LoVo (cell line): ENCODE data around the gene NOL9.

Experiments
- DNase-seq: peaks from one replicate; pipeline ENCODE4 v3.0.0-alpha.2; 2016; ENCODE audit warnings: low spot score

The NOL9 gene

DNA sequence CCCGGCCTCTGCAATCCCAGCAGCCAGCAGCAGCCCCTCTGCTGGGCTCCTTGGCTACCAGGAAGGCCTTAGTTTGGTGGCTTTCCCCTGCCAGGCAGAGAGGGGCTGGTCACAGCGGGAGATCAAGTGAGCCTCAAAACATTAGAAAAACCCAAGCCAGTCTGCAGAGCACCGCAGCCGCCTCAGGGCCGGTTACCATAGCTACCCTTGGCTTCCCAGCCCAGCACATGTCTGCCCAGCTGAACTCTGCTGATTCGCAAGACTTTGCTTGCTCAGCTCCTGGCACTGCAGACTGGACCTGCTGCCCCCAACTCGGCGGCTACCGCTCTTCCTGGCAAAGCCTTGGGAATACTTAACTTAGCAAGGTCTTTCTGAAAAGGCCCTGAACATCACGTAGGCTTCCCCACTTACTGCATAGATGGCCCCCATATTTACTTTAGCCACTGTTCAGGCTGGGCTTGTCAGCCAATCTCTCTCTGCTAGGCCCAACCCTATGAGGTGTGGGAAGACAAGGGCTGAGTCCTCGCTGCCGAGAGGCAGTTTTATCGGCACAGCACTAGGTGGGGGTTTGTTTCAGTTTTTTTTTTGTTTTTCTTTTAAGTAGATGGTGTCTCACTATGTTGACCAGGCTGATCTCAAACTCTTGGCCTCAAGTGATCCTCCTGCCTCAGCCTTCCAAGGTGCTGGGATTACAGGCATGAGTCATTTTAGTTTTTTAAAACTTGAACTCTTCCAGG, 34.2 kb downstream of the NOL9 start:
- no peak for DNase-seq

- no peak for DNase-seq
Measured at GRCh38 chr1:6519491-6519934, 34.8 kb downstream of the NOL9 start.

DNA sequence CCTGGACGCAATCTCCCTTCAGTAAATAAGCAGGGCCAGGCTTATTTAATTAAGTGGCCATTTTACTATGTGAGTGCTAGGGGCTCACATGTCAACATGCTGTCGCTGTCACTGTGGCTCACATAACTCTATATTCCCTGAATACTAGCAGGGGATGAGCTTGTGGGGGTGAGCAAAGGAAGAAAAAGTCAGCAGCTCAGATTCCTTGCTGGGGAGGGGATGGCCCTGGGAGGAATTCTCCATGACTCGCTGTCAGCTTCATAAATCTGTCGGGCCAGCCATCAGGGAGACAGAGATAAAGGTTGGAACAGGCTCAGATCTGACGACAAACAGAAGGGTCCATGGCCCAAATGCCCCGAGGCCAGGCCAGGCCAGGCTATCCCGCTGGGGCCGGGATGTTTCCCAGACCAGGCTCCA, 36.9 kb downstream of the NOL9 start:
- no peak for DNase-seq

- DNase-seq, result no peak
Measured at GRCh38 chr1:6515771-6516170, 38.5 kb downstream of the NOL9 start.

DNA sequence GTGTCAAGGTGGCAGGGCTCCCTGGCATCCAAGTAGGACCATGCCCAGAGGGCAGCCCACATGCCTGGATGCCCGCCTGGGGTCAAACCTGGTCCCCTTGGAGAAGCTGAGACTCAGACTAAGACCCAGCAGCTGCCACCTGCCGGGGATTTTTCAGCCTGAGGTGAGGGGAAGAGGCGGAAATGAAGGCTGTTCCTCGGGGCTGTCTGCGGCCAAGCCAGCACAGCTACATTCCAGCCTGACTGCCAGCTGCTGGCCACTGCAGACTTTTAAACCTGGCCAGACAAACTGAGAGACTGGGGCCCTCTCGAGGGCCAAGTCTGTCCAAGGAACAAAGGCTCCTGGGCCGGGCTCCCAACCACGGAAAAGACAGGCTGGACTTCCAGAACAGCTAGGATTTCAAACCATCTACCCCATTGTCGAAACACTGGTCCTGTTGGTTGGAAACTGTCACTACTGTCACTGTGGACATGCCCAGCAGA, 41.0 kb downstream of the NOL9 start:
- DNase-seq, result no peak

DNA sequence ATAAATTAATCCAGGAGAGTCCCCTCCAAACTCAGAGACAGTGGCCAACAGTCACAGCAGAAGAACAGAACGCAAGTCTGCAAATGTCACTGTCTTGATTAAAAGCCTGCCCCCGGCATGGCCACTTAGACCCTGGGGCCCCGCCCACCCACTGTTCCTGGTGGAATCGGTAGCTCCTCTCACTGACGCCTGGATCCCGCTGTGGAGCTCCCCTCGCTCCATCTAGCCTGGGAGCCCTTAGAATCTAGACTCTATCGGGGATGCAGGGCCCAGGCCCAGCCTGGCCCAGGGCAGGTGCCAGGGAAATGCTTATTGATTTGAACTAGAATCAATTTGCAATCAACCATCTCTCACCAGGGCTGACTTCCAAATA, 41.4 kb downstream of the NOL9 start:
- no peak for DNase-seq

GRCh38 chr1:6512245-6512907, 41.9 kb downstream of the NOL9 start:
- no peak for DNase-seq

DNA sequence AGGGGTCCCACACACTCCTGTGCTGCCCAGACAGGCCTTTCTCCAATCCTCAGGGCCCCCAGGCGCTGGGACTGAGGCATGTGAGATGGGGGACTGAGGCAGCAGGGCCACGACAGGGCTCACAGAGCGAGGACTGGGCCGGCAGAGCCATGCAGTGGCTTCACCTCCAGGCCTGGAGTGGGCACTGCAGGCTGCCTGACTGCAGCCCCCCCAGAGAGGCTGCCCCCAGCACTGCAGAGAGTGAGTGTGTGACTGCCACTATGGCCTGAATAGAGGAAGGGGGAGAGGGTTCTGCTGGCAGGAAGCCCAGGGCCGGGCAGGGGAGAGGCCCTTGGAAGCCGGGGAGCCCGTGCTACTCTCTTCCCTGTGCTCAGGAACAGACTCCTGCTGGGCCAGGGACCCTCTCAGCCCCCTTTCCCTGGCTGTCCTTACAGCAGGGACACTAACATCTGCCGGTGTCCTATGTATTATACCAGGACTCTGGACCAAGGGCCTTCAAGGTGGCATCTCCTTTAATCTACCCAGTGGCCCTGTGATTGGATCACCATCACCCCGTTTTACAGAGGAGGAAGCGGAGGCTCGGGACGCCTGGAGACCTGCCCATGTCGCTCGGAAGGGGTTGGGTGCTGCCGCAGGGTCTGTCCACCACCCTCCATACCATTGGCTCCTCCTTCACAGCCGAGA, 42.6 kb downstream of the NOL9 start:
- DNase-seq, result no peak

- no peak for DNase-seq
Measured at GRCh38 chr1:6511056-6511455, 43.3 kb downstream of the NOL9 start.

DNA sequence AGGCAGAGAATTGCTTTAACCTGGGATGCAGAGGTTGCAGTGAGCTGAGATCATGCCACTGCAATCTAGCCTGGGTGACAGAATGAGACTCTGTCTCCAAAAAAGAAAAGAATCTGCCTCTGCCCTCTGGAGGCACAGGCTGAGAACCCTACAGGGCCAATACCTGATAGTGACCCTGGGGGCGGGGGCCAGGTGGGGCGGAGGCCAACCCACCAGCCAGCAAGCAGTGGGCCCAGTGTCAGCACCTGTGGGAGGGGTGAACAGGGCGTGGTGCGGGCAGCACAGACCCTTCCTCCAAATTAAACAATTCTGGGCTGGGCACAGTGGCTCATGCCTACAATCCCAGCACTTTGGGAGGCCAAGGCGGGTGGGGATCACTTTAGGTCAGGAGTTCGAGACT, 43.8 kb downstream of the NOL9 start:
- DNase-seq, result no peak

DNA sequence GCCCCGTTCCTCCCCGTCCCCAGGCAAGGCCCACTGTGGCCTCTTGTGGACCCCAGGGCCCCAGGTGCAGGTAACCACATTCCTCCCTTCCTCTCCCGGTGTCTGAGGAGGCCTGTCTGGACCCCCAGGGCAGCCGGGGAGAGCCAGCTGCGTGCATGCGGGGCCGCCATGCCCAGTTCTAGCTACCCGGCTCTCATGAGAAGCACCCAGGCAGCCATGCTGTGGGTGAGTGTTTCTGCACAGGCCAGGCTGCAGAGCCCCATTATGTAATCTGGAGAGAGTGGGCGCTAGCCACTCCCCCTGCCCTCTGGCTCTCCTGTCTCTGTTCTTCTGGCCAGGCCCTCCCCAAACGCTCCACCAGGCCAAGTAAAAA, 44.4 kb downstream of the NOL9 start:
- no peak for DNase-seq

GRCh38 chr1:6509220-6509918, 44.9 kb downstream of the NOL9 start:
- no peak for DNase-seq

DNA sequence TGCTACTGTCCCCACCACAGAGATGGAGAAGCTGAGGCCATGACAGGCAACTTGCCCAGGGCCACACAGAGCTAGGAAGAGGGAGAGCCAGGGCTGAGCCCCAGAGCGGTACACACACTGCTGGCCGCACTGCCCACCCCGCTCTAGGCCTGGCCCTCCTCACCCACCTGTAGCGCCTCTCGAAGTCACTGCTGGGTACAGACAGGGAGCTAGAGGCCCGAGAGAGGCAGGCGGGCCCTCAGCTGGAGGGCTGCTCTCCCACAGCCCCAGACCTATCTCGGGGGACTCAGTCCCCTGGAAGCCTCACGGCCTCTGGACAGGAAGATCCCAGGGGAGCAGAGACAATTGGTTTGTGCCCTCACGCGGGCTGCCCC, 45.5 kb downstream of the NOL9 start:
- no peak for DNase-seq

GRCh38 chr1:6508154-6508815, 46.0 kb downstream of the NOL9 start:
- DNase-seq, result no peak

DNA sequence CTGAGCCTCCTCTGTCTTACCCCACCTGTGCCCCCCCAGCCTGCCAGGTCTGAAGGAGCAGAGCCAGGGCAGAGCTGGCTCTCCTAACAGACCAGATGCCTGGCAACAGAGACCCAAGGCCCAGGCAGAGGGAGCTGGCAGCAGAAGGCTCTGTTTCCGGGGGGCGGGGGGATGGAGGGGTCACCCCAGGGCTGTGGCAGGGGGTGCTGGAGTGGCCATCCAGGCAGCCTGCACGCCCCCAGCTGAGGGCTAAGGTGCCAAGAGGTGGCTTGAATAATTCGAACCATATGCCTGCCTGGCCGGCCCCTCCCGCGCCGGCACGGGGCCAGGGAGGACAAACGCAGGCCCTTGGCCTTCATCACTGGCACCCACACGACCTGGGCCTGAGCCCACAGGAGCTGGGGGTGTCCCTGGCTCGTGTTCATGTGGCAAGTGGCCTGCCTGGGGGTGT, 46.8 kb downstream of the NOL9 start:
- DNase-seq, result no peak

GRCh38 chr1:6507037-6507428, 47.3 kb downstream of the NOL9 start:
- no peak for DNase-seq

DNA sequence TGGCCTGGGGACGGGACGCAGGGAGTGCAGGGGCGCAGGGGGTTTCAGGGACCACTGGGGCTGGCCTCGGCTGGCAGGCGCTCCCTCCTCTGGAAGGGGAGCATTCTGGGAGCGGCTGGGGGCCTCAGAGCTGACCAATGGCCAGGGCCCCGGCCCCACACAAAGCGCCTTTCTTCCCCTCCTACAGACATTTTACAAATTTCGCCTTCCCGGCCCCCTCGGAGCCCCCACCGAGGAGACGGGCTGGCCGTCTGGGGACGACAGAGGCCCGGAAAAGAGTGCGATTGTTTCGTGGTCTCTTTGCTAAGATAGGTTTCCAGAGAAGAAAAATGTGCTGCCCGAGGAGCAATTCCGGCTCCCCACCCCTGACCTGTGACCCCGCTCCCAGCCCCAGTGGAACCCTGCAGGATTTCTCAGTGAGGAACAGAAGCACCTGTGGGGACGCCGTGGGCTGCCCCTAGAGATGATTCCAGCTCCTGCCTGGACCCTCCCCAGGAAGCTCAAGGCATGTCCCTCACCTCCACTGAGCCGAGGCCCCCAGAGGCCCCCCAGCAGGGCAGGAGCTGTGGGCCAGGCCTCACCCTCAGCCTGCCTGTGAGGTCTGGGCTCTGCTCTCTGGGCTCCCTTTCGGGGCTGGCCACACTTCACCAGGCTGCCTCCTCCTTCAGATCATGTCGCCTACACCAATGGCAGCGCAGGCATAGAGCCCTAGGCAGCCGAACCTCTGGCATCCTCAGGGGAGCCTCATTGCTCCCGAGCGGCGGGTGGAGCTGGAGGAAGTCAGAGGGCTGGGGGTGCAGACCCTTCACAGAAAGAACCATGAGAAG, 47.9 kb downstream of the NOL9 start:
- no peak for DNase-seq

GRCh38 chr1:6505367-6506209, 48.7 kb downstream of the NOL9 start:
- DNase-seq, result no peak

DNA sequence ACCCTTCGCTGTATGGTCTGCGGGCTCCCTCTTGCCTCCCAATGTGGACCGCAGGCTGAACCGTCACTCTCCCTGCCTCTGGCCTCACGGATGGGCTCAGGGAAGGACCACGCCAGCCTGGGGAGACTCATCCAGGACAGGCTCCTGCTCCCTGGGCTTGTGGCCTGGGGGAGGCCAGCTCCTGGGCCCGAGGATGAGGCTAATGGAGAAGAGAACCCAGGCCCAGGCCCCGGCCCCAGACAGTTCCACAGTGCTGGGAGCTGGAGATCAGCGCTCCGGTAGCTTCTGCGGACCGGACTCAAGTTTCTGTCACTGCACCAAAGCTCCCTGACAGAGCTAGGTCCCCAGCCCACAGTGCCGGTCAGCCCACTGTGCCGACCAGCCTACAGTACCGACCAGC, 49.4 kb downstream of the NOL9 start:
- DNase-seq, result no peak
